Mesenchymal stem cell (in vitro differentiated cells and primary cell): ENCODE measurements around the gene NTRK3.

Experiments
- DNase-seq: peaks from one replicate; pipeline ENCODE4 v3.0.0-alpha.2; 2013
- H2AFZ ChIP-seq: one replicate; pipeline ENCODE4 v1.6.1; 2013; ENCODE audit warnings: low read depth, mild to moderate bottlenecking, control low read depth, inconsistent platforms, low read length, moderate library complexity
- H2AK5ac ChIP-seq: 2 replicates; pipeline ENCODE4 v1.6.1; 2013; ENCODE audit warnings: low read length, moderate library complexity, mild to moderate bottlenecking, inconsistent platforms; ENCODE audit not compliant: severe bottlenecking
- H2BK120ac ChIP-seq: one replicate; pipeline ENCODE4 v1.6.1; 2013; ENCODE audit warnings: low read depth, mild to moderate bottlenecking, inconsistent platforms, low read length, moderate library complexity
- H2BK12ac ChIP-seq, 2 experiments: one replicate each; pipeline ENCODE4 v1.6.1; 2013; ENCODE audit warnings: inconsistent platforms in 2 of 2, low read length in 2 of 2, mild to moderate bottlenecking in 2 of 2, moderate library complexity in 2 of 2, control low read depth in 1 of 2
- H2BK15ac ChIP-seq: one replicate; pipeline ENCODE4 v1.6.1; 2013; ENCODE audit warnings: mild to moderate bottlenecking, low read depth, inconsistent platforms; ENCODE audit not compliant: poor library complexity, severe bottlenecking
- H2BK5ac ChIP-seq: 2 replicates; pipeline ENCODE4 v1.6.1; 2013; ENCODE audit warnings: low read depth, mild to moderate bottlenecking, low read length, control low read depth, inconsistent platforms; ENCODE audit not compliant: poor library complexity, severe bottlenecking
- H3K14ac ChIP-seq, 2 experiments: one replicate each; pipeline ENCODE4 v1.6.1; 2013; ENCODE audit warnings: inconsistent platforms in 2 of 2, low read length in 2 of 2, control low read depth in 1 of 2, mild to moderate bottlenecking in 1 of 2, moderate library complexity in 1 of 2
- H3K18ac ChIP-seq, 2 experiments: one replicate each; pipeline ENCODE4 v1.6.1; 2013; ENCODE audit warnings: inconsistent platforms in 2 of 2, low read length in 2 of 2, control low read depth in 1 of 2, low read depth in 1 of 2, mild to moderate bottlenecking in 1 of 2
- H3K23ac ChIP-seq, 2 experiments: one replicate each; pipeline ENCODE4 v1.6.1; 2013; ENCODE audit warnings: inconsistent platforms in 2 of 2, low read length in 2 of 2, mild to moderate bottlenecking in 2 of 2, moderate library complexity in 2 of 2, control low read depth in 1 of 2
- H3K27ac ChIP-seq: 2 replicates; pipeline ENCODE4 v1.5.1; 2013; ENCODE audit warnings: mild to moderate bottlenecking, moderate library complexity, low read length, control low read depth, inconsistent platforms; ENCODE audit not compliant: poor library complexity, severe bottlenecking
- H3K27me3 ChIP-seq, 2 experiments: 2 replicates each; pipeline versions ENCODE4 v1.6.1 to v1.7.0; 2013; ENCODE audit warnings: low read length in 2 of 2, mild to moderate bottlenecking in 2 of 2, moderate library complexity in 2 of 2, control low read depth in 1 of 2, inconsistent platforms in 1 of 2; ENCODE audit not compliant: control insufficient read depth in 1 of 2, insufficient read depth in 1 of 2
- H3K36me3 ChIP-seq, 2 experiments: 2 replicates each; pipeline versions ENCODE4 v1.6.1 to v1.7.0; 2013; ENCODE audit warnings: low read length in 2 of 2, control low read depth in 1 of 2, inconsistent platforms in 1 of 2, low read depth in 1 of 2, mild to moderate bottlenecking in 1 of 2; ENCODE audit not compliant: insufficient read depth in 2 of 2, control insufficient read depth in 1 of 2
- H3K4ac ChIP-seq, 2 experiments: one replicate each; pipeline ENCODE4 v1.6.1; 2013; ENCODE audit warnings: inconsistent platforms in 2 of 2, low read length in 2 of 2, mild to moderate bottlenecking in 2 of 2, moderate library complexity in 2 of 2, control low read depth in 1 of 2, low read depth in 1 of 2
- H3K4me1 ChIP-seq: 2 replicates; pipeline ENCODE4 v1.6.1; 2013; ENCODE audit warnings: low read depth, low read length, control low read depth; ENCODE audit not compliant: control insufficient read depth, insufficient read depth
- H3K4me2 ChIP-seq: 2 replicates; pipeline ENCODE4 v1.6.1; 2013; ENCODE audit warnings: low read length, mild to moderate bottlenecking, inconsistent platforms; ENCODE audit not compliant: poor library complexity, severe bottlenecking
- H3K4me3 ChIP-seq, 2 experiments: 2 replicates each; pipeline versions ENCODE4 v1.5.1 to v1.7.0; 2013; ENCODE audit warnings: low read length in 2 of 2, mild to moderate bottlenecking in 2 of 2, control low read depth in 1 of 2, low read depth in 1 of 2; ENCODE audit not compliant: insufficient read depth in 1 of 2
- H3K79me1 ChIP-seq: replicated peaks from 2 replicates; pipeline ENCODE4 v1.6.1; 2013; ENCODE audit warnings: mild to moderate bottlenecking, control low read depth, low read length, inconsistent platforms; ENCODE audit not compliant: poor library complexity, severe bottlenecking
- H3K9ac ChIP-seq: 2 replicates; pipeline ENCODE4 v1.7.0; 2013; ENCODE audit warnings: mild to moderate bottlenecking, low read length, moderate library complexity
- H3K9me3 ChIP-seq: 2 replicates; pipeline ENCODE4 v1.7.0; 2013; ENCODE audit warnings: mild to moderate bottlenecking, low read length; ENCODE audit not compliant: control insufficient read depth
- H4K8ac ChIP-seq: one replicate; pipeline ENCODE4 v1.6.1; 2013; ENCODE audit warnings: inconsistent platforms, mild to moderate bottlenecking, low read length, moderate library complexity
- H4K91ac ChIP-seq: one replicate; pipeline ENCODE4 v1.6.1; 2013; ENCODE audit warnings: mild to moderate bottlenecking, low read length, inconsistent platforms
- WGBS: methylation state at CpG from one replicate; pipeline ENCODE4 v1.1.7; 2013; ENCODE audit warnings: mixed read lengths; 5-methylcytosine and 5-hydroxymethylcytosine counted together

Gene NTRK3

GRCh38 chr15:88023914-88024313 lies 232.6 kb downstream of the NTRK3 start:
- Histone ChIP-seq H3K23ac (no peak overlapping the region), H2AK5ac (no peak overlapping the region), H4K8ac (no peak overlapping the region), H3K18ac (no peak overlapping the region), H3K9ac (no peak overlapping the region), H3K36me3 (no peaks in the 10 kb centered on the region), H2BK12ac (no peak overlapping the region), H3K14ac (no peak overlapping the region), H2BK5ac (no peak overlapping the region), H3K4me1 (no peaks in the 10 kb centered on the region), H3K27ac (no peak overlapping the region), H3K79me1 (no peaks in the 10 kb centered on the region), H2BK15ac (no peak overlapping the region), H2AFZ (no peak overlapping the region), H3K4me3 (no peak overlapping the region), H3K9me3 (no peaks in the 10 kb centered on the region), H3K4ac (no peak overlapping the region), H4K91ac (no peak overlapping the region), H2BK120ac (no peak overlapping the region), H3K4me2 (no peak overlapping the region), H3K27me3 (peaks cover 0 to 54% of the 10 kb centered on the region in 2 experiments)
- no peak for DNase-seq
- 81% methylated on average over 5 of the region's 5 CpGs for WGBS

GRCh38 chr15:88022716-88023115 lies 233.8 kb downstream of the NTRK3 start:
- Histone ChIP-seq H3K4me3 (no peak overlapping the region), H3K18ac (no peak overlapping the region), H3K27me3 (peaks cover 0 to 60% of the 10 kb centered on the region in 2 experiments), H3K9ac (no peak overlapping the region), H4K8ac (no peak overlapping the region), H3K79me1 (no peaks in the 10 kb centered on the region), H3K36me3 (no peaks in the 10 kb centered on the region), H2AK5ac (no peak overlapping the region), H2BK120ac (no peak overlapping the region), H2BK12ac (no peak overlapping the region), H3K9me3 (no peaks in the 10 kb centered on the region), H2BK15ac (no peak overlapping the region), H4K91ac (no peak overlapping the region), H3K23ac (no peak overlapping the region), H3K14ac (no peak overlapping the region), H2AFZ (no peak overlapping the region), H3K4ac (no peak overlapping the region), H3K4me2 (no peak overlapping the region), H3K27ac (no peak overlapping the region), H2BK5ac (no peak overlapping the region), H3K4me1 (no peaks in the 10 kb centered on the region)
- DNase-seq, result no peak
- 59% methylated on average over 1 of the region's 2 CpGs for WGBS

- no peak for DNase-seq
- H2BK5ac ChIP-seq, result no peak overlapping the region
- no peak overlapping the region for H2BK12ac ChIP-seq
- H3K4me2 ChIP-seq, result no peak overlapping the region
- H4K91ac ChIP-seq, result no peak overlapping the region
- no peak overlapping the region for H3K9ac ChIP-seq
- no peak overlapping the region for H4K8ac ChIP-seq
- peaks cover 0 to 63% of the 10 kb centered on the region in 2 experiments for H3K27me3 ChIP-seq
- no peak overlapping the region for H3K4ac ChIP-seq
- H3K4me1 ChIP-seq, result no peaks in the 10 kb centered on the region
- H3K79me1 ChIP-seq, result no peaks in the 10 kb centered on the region
- no peak overlapping the region for H3K27ac ChIP-seq
- no peak overlapping the region for H2AK5ac ChIP-seq
- no peaks in the 10 kb centered on the region for H3K9me3 ChIP-seq
- no peak overlapping the region for H2BK15ac ChIP-seq
- no peaks in the 10 kb centered on the region for H3K36me3 ChIP-seq
- H3K14ac ChIP-seq, result no peak overlapping the region
- H3K18ac ChIP-seq, result no peak overlapping the region
- H2BK120ac ChIP-seq, result no peak overlapping the region
- WGBS, result 68% methylated on average over 4 of the region's 4 CpGs
- no peak overlapping the region for H2AFZ ChIP-seq
- no peak overlapping the region for H3K23ac ChIP-seq
- H3K4me3 ChIP-seq, result no peak overlapping the region
These were observed 234.9 kb downstream of the NTRK3 start for GRCh38 chr15:88021601-88022000.

GRCh38 chr15:88020806-88021205 lies 235.7 kb downstream of the NTRK3 start:
- Histone ChIP-seq H4K8ac (no peak overlapping the region), H2BK15ac (no peak overlapping the region), H3K4me3 (no peak overlapping the region), H3K4ac (no peak overlapping the region), H3K79me1 (no peaks in the 10 kb centered on the region), H3K18ac (no peak overlapping the region), H2BK120ac (no peak overlapping the region), H3K4me2 (no peak overlapping the region), H3K27me3 (peaks cover 0 to 71% of the 10 kb centered on the region in 2 experiments), H3K27ac (no peak overlapping the region), H2BK5ac (no peak overlapping the region), H2AK5ac (no peak overlapping the region), H3K9me3 (no peaks in the 10 kb centered on the region), H4K91ac (no peak overlapping the region), H3K23ac (no peak overlapping the region), H2AFZ (no peak overlapping the region), H3K14ac (no peak overlapping the region), H3K9ac (no peak overlapping the region), H3K4me1 (no peaks in the 10 kb centered on the region), H2BK12ac (no peak overlapping the region), H3K36me3 (no peaks in the 10 kb centered on the region)
- DNase-seq, result no peak
- WGBS, result 82% methylated on average over 3 of the region's 3 CpGs
